ENCODE data around the gene TFF1.

Gene TFF1

GRCh38 chr21:42398436-42399028 lies 32.2 kb upstream of the TFF1 start:
- H3K4me3 ChIP-seq (ENCODE audit: low read depth, low read length), result no peak overlapping the region

- no peak overlapping the region for H3K4me3 ChIP-seq (ENCODE audit: low read depth, low read length)
Observed at GRCh38 chr21:42397746-42398394, 31.5 kb upstream of the TFF1 start.

GRCh38 chr21:42396799-42397745 lies 30.7 kb upstream of the TFF1 start:
- H3K4me3 ChIP-seq (ENCODE audit: low read depth, low read length), result no peak overlapping the region

- H3K4me3 ChIP-seq (ENCODE audit: low read depth, low read length), result no peak within 1 kb of the TSS
Observed at GRCh38 chr21:42395905-42396651, 29.7 kb upstream of the TFF1 start, which contains the start of gene TMPRSS3. TSS of gene TMPRSS3 (minus strand) at chr21:42396052. CDS start at chr21:42395417, 635 bp downstream.

GRCh38 chr21:42395302-42395701 lies 29.0 kb upstream of the TFF1 start:
- H3K4me3 ChIP-seq (ENCODE audit: low read depth, low read length), result no peak overlapping the region

GRCh38 chr21:42393443-42393950 lies 27.2 kb upstream of the TFF1 start:
- H3K4me3 ChIP-seq (ENCODE audit: low read depth, low read length), result no peak overlapping the region

- no peak overlapping the region for H3K4me3 ChIP-seq (ENCODE audit: low read depth, low read length)
Observed at GRCh38 chr21:42392731-42393442, 26.6 kb upstream of the TFF1 start.

GRCh38 chr21:42391297-42391696 lies 25.0 kb upstream of the TFF1 start:
- no peak overlapping the region for H3K4me3 ChIP-seq (ENCODE audit: low read depth, low read length)

GRCh38 chr21:42390696-42391095 lies 24.4 kb upstream of the TFF1 start:
- no peak overlapping the region for H3K4me3 ChIP-seq (ENCODE audit: low read depth, low read length)

GRCh38 chr21:42390193-42390592 lies 23.9 kb upstream of the TFF1 start:
- H3K4me3 ChIP-seq (ENCODE audit: low read depth, low read length), result no peak overlapping the region

GRCh38 chr21:42389449-42389835 lies 23.1 kb upstream of the TFF1 start:
- H3K4me3 ChIP-seq (ENCODE audit: low read depth, low read length), result no peak overlapping the region

- no peak overlapping the region for H3K4me3 ChIP-seq (ENCODE audit: low read depth, low read length)
Observed at GRCh38 chr21:42388740-42389448, 22.6 kb upstream of the TFF1 start.

GRCh38 chr21:42387843-42388340 lies 21.6 kb upstream of the TFF1 start:
- no peak overlapping the region for H3K4me3 ChIP-seq (ENCODE audit: low read depth, low read length)

GRCh38 chr21:42387164-42387563 lies 20.8 kb upstream of the TFF1 start:
- H3K4me3 ChIP-seq (ENCODE audit: low read depth, low read length), result no peak overlapping the region

GRCh38 chr21:42386034-42386591 lies 19.8 kb upstream of the TFF1 start:
- no peak overlapping the region for H3K4me3 ChIP-seq (ENCODE audit: low read depth, low read length)

- H3K4me3 ChIP-seq (ENCODE audit: low read depth, low read length), result no peak overlapping the region
Observed at GRCh38 chr21:42385619-42386018, 19.3 kb upstream of the TFF1 start.

GRCh38 chr21:42384989-42385388 lies 18.7 kb upstream of the TFF1 start:
- no peak overlapping the region for H3K4me3 ChIP-seq (ENCODE audit: low read depth, low read length)

GRCh38 chr21:42384156-42384945 lies 18.0 kb upstream of the TFF1 start:
- no peak overlapping the region for H3K4me3 ChIP-seq (ENCODE audit: low read depth, low read length)
